Middle frontal gyrus (tissue), 1 donor: Measurements from ENCODE around the gene ETFA.

Source experiments
- DNase-seq: peaks from one replicate; pipeline ENCODE4 v3.0.0-alpha.2; 2015; ENCODE audit warnings: low spot score; ENCODE audit errors: extremely low spot score

Gene ETFA

DNA sequence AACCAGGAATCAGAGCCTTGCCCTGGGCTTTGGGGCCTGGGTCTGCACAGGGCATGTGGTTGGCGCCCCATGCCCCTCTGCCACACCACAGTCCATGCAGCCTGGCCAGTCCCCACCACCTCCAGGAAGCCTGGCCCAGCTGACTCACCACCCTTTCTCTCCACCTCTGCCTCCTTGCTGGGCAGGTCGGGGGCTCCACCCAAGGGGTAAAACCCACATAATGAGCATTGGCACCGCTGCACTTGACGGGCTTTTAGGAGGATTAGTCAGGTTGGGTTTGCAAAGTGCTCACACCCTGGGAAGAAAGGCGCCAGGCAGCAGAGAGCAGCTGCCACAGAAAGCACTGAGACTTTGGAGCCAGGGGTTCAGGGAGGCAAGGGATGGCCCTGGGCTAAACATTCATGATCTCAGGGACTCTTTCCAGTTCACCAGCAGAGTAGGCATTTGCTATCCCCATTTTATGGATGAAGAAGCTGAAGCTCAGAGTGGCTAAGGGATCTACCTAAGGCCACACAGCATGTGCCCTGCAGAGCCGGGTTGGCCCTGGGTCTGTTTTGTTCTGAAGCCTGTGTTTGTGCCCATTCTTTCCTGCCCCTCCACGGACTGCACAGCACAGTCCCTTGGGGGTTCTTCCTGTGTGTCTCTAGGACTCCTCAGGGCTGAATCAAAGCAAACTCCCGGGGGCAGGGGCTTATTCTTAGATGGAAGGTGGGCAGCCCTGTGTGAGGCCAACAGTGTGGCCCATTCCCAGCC is 113.4 kb downstream of the ETFA start:
- DNase-seq: no peak

GRCh38 chr15:76196269-76197231 is 114.7 kb downstream of the ETFA start:
- DNase-seq: peak; percentile 21

DNA sequence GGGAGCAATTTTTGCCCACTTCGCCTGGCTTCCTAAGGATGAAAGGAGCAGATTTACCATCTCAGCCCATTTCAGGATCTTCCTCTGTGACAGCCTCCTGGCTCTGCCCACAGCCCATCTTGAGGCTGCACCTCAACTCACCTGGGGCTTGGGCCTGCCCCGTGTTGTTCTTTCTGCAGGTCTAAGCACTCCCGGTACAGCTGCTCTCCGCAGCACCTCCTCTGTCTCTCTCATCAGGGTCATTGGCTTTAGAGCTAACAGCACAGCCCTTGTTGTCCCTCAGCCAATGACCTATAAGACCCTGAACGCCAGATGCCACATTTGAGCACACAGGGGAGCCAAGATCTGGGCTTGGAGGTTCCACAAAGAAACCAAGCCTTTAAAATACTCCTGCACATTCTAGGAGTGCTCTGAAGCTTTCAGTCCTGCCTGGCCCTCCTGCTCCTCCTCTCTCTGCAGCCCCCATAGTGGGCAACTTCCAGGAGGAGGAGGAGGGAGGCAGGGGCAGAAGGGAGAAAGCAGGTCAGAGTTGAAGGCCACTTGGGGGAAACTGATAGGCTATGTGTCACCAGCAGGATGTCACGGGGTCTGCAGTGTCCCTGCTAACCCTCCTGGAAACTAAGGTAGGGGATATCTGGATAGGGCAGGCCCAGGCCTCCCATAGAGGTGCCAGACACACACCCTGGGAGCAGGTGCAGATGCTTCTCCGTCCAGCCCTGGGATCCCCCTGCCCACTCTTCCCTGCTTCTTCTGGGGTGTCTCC is 115.6 kb downstream of the ETFA start:
- DNase-seq: no peak

DNA sequence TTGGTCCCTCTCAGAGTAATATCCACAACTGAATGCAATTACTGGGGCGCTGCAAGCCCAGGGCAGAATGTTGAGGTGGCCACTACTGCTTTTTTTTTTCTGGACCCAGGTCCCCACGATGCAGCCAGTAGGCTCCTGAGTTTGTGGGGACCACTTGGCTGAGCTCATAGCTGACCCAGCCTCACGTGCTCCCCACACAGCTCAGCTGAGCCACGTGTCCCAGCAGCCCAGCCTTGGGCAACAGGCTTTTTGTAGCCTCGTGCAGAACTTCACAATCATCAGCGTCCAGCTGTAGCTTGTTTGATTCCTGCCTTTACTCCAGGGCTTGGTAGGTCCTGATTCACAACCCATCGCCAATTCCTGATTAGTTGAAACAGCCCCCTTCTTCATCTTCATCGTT is 117.3 kb downstream of the ETFA start:
- DNase-seq: no peak

DNA sequence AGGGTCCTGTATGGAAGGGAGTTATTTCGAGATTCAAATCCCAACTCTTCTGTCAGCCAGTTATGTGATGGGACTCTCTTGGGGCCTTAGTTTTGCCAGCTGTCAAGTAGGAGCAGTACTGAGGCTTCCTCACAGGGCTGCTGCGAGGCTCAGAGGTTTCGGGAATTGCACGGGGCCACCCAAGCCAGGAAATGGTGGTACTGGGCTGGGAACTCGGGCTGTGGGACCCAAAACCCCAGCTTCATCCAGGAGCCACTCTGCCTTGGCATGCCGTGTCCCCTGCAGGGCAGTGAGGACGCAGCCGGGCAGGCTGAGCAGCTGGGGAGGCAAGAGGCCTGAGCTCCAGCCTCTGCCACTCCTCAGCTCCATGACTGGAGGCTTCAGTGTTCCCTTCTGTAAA is 118.6 kb downstream of the ETFA start:
- DNase-seq: no peak

GRCh38 chr15:76191539-76192244 is 119.6 kb downstream of the ETFA start:
- DNase-seq: no peak

DNA sequence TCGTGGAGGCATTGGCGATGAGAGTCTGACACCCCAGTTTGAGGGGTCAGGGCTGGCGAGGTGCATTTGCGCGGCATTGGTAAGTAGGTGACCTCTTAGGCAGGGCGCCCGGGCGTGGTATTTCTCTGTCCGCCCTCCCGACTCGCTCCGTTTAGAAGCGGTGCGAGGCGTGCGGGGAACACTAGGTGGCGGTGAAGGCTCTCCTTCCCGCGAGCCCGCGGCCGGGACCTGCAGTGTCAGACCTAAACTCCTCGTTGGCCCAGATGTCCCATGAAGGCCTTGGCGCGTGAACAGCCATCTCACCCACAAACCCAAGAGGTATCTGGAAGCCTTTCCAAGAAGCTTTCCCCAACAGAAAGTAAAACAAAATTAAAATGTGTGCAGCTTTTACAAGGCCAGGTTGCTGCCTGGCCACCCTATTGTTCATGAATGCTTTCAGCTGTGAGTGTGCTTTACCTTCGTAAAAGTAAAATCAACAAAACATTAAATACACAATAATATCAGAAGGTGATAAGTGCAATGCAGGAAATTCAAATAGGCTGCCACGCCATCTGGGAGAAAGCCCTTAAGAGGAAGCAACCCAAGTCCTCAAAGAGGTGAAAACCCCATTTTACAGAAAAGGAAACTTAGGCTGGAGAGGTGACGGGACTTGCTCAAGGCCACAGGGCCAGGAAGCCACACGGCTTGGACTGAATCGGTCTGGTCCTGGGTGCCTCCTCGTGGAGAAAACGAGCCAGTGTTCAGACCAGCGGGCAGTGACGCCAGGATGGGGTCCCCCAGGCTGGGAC is 120.3 kb downstream of the ETFA start:
- peak; percentile 32 for DNase-seq

GRCh38 chr15:76190070-76190564 is 121.2 kb downstream of the ETFA start:
- DNase-seq: no peak

- no peak for DNase-seq
Measured at GRCh38 chr15:76189106-76189505, 122.2 kb downstream of the ETFA start.

DNA sequence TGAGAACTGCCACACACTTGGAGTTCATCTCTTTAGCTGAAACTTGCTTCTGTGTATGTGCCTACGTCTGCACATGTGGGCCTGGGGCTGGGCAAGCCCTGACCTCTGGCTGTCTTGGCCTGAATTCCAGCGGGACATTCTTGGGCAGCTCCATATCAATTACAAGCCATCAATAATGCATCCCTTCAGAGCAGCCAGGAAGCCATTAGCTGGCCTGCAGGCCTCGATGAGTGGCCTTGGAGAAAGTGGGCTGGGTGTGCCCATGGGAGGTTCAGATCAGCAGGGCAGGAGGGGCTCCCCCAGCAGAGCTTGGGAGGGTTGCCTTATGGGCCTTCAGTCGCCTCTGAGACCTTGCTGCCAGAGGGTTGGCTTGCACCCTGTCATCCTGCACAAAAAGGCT is 124.1 kb downstream of the ETFA start:
- no peak for DNase-seq

DNA sequence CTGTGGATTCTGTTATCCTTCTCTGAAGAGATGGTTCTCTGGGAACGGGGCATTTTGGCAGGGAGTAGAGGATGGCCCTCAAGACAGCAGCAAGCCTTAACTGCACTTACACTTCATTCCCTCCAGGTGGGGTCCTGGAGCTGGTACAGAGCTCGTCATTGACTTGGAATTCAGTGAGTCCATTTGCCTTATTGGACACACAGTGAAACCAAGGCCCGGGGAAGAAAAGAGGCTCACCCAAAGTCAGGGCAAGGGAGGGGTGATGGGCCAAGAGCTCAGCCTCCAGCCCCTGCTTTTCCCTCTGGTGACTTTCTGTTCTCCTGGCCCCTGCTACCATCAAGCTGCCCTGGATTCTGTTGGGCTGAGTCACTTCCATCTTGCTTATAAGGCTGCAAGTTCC is 125.6 kb downstream of the ETFA start:
- DNase-seq: no peak

- DNase-seq: no peak
Measured at GRCh38 chr15:76184650-76185035, 126.6 kb downstream of the ETFA start.

DNA sequence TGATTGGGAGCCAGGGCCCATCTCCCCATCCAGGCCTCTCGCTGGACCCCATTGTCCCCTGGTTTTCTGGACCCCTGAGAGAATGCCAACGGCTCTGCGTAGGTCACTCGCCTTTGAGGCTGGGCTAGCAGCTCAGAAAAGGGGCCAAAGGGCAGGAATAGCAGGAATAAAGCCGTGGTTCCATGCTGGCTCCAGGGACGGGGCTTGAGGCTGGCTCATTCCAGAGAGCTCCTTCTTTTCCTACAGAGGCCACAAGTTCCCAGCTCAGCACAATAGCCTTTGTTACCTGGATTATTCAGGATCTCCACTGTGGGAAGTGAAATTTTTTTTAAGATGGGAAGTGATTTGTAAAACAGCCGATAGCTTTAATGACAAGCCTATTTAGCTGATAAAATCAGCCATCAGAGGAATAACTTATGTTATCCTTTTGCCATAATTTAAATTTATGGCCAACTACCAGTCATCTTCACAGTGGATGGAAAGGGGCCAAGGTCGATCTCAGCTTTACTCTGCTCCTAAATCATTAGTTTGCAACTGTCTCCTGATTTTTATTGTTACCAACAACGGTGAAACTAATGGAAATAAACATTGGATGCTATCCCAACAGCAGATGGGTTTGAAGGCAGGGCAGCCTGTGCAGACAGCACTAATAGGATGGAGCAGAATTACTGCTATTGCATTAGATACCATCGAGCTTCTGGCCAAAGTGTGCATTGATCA is 127.2 kb downstream of the ETFA start:
- no peak for DNase-seq

- no peak for DNase-seq
Measured at GRCh38 chr15:76181705-76182107, 129.6 kb downstream of the ETFA start.

DNA sequence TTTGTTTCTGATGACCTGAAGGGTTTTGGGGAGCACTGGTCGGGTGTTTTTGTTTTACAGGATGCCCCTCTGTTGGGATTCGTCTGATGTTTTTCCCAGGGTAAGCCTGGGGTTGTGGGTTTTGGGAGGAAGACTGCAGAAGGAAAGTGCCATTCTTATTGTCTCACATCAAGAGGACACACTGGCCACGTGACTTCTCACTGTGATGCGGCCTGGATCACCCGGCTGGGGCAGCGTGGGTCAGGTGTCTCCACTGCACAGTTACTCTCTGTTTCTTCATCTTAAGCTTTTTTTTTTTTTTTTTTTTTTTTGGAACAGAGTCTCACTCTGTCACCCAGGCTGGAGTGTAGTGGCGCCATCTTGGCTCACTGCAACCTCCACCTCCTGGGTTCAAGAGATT is 130.9 kb downstream of the ETFA start:
- no peak for DNase-seq

GRCh38 chr15:76179023-76179422 is 132.2 kb downstream of the ETFA start:
- DNase-seq: no peak

DNA sequence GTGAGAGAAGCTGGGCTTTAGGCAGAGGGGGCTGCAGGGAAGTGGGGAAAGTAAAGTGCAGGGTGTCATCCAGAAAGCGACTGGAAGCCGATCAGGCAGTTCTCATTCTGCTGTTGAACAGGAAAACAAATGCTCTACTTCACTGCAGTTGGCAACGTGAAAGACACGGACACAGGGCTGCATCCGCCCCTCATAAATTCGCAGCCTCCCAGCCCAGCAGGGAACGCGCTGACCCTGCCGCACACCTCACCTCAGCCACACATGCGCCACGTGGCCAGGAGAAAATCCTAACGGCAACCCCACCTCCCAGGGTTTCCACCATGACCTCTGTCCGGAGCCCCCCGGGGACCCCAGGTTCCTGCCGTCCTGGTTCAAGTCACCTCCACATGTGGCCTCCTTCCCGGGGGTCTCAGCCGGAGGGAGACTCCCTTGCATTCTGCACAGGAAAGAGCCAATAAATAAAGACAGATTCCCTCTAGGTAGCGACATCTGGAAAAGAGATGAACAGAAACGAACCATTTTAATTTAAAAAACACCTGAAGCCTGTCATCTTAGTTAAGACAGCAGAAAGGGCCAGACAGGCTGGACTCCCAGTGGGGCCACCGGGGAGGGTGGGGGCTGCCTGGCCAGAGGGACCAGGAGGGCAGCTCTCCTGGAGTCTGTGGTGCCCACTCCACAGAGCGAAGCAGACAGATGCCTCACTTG is 132.8 kb downstream of the ETFA start:
- no peak for DNase-seq

DNA sequence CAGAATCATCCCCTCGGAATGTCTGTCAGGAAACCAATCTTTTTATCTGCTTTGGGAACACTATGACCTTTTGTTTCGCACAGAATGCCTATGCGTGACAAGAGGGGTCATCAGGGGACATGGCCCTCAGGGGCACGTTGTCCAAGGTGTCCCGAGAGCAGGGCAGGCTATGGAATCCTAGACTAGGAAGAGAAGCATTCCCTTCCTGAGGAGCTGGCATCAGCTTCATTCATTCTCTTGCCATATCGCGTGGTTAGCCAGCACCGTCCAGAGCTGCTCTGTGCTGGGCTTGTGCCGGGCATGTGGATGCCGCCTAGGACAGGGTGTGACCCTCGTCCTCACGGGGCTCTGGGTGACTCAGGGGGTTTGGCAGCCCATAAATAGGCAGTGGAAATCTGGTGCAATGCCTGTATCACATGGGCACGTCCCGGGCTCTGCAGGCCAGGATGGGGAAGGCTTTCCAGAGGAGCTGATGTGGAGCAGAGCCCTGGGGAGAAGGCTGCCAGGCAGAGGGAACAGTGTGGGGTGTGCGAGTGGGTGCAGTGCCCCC is 133.7 kb downstream of the ETFA start:
- no peak for DNase-seq
